Tibial nerve (tissue), 3 donors: ENCODE data around the gene RERG.

Experiments
- CTCF ChIP-seq, 5 experiments: fragments of 200-600 bp in 3 of 5; fragments of 450-650 bp in 2 of 5; sonication (generic) in 3 of 5; IDR thresholded peaks; one replicate each; pipeline ENCODE4 v1.5.1; 2016 to 2019; ENCODE audit warnings: antibody characterized with exemption in 5 of 5, mild to moderate bottlenecking in 3 of 5, moderate library complexity in 2 of 5
- POLR2A ChIP-seq, 2 donors: fragments of 450-650 bp; IDR thresholded peaks; one replicate each; pipeline ENCODE4 v1.6.1; 2017; ENCODE audit warnings: antibody characterized with exemption in 2 of 2, mild to moderate bottlenecking in 2 of 2, moderate library complexity in 2 of 2

GRCh38 chr12:15232959-15233358, 11.7 kb upstream of the RERG start:
- TF ChIP-seq POLR2A (IDR thresholded peaks at IDR 0.05) (no peak), CTCF (IDR thresholded peaks at IDR 0.05) (no peak)
